GM21360 (cell line): Measurements from ENCODE around the gene PRKAR2B.
"Not testable (repeated sequence)": the region's sequence is repeated elsewhere in the genome, so short reads cannot be mapped to it uniquely, and the experiment has no call there.

Experiments used
- ATAC-seq: cut with Tn5 transposase; IDR thresholded peaks from one replicate; pipeline ENCODE4 v1.9.1; 2021; ENCODE audit warnings: mild to moderate bottlenecking, moderate library complexity; ENCODE audit not compliant: unreplicated experiment

PRKAR2B gene

DNA sequence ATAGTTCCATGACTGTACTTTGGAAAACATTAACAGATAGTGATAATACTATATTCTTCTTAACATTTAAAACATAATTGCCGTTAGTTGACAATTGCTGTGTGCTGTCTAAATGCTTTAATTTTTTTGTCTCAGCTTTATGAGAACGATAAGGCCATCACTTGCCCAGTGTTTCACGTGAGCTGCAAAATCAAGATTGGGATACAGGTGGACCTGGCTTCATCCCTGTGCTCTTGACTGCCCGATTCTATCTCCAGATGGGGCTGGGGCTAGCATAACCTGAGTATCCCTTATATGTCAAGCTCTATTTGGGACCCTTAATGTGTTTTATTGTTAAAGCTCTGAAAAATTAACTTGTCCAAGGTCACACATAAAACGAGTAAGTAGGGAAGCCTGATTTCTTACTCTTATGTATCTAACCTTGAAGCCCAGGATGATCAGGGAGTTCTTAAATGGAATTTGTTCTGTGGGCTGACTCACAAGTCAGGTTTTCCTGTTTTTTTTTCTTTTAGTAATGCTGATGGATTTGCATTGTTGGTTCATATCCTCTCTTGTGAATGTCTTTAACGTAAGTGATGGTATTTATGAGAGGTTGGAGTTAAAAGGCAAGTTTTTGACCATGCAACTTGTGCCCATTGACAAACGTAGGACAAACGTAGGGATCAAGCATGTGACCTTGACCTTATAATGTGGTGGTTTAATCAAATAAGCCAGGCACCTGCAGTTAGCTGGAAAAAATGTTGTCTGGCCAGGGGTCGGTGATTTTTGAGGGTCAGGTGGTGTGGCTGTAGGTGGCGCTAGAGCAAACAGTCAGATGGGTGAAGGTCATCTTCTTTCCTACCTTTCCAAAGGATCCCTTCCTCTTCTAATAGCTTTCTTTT lies 3.6 kb downstream of the PRKAR2B start:
- ATAC-seq = no peak

DNA sequence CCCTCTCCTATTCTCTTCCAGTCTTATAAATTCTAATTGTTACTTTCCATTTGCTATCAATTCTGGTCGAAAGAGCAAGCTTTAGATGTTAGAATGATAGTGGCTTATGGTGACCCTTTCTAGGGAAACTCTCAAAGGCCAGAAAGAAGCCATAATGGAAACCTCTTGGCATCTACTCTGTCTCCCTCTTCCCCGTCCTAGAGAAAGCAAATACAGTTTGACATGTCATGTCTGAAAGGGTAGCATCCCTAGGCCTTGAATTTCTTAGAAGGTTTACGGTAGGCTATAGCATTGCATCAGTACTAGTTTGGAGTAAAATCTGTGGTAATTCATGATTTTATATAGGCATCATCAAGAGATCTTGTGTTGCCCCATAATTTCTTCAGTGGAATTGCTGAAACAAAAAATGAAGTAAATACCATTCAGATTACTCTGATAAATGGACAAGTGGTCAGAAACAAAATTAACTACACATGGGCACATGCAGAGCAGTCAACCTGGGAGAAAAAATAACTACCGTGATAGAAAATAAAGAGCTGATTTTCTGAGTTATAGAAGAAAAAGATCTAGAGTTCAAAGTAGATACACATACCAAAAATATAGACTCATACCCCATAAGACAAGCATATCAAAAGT lies 4.4 kb downstream of the PRKAR2B start:
- no peak for ATAC-seq

DNA sequence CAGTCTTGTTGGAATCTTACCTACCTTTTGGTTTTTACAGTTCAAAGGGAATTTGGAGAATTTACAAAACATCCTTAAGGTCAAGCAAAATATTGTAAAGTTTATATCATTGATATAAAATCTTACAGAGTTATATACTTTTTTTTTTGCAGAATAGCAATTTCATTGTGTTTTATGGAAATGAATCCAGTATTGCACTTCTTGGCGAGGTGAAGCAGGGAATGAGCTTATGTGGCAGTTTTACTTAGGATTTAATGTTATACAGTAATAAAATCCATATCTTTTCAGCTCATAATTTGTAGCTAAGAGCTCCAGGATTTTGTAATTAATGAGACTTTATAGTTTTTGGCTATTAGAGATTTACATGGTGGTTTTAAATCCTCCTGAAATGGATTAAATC lies 5.0 kb downstream of the PRKAR2B start:
- ATAC-seq = no peak

DNA sequence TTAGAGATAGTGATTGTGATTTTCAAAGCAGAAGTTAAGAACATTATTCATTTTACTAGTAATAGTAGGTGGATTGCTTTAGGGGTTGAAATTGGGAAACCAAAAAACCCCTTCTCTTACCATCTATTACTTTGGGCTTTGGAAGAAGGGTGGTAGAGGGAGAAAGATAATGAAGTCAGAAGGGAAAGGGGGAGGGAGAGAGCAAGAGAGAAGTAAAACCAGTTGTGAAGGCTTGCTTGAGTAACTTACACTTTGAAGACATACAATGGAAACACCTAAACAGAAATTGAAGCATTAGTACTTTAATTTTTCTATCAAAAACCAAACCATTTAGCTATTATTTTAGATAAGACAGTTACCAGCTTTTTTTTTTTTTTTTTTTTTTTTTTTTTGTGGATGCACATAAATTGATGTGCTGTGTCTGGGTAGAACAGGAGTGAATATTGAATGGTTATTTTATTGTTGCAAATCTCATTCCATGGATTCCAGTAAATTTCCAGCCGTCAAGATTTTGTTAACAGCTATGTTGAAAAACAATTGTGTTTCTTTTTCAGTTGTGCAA lies 5.5 kb downstream of the PRKAR2B start:
- no peak for ATAC-seq

DNA sequence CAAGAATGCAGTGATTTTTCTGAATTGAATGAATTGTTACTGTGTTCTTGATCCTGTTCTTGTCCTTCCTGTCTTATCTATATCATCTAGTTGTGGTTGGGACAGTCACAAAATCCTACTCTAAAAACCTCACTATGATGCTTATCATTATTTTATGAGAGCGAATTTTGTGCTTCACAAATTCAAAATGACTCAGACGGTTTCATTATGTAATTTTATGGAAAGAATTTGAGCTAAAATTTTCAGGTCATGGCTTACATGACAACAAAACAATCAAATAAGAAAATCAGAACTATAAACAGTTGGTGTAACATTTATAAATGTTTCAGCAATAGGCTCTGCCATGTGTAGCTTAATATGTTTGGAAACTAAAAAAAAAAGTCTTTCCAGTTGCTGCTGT lies 6.9 kb downstream of the PRKAR2B start:
- ATAC-seq = no peak

DNA sequence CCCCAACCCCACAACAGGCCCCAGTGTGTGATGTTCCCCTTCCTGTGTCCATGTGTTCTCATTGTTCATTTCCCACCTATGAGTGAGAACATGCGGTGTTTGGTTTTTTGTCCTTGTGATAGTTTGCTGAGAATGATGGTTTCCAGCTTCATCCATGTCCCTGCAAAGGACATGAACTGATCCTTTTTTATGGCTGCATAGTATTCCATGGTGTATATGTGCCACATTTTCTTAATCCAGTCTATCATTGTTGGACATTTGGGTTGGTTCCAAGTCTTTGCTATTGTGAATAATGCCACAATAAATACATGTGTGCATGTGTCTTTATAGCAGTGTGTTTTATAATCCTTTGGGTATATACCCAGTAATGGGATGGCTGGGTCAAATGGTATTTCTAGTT lies 10.5 kb downstream of the PRKAR2B start:
- not testable (repeated sequence) for ATAC-seq

DNA sequence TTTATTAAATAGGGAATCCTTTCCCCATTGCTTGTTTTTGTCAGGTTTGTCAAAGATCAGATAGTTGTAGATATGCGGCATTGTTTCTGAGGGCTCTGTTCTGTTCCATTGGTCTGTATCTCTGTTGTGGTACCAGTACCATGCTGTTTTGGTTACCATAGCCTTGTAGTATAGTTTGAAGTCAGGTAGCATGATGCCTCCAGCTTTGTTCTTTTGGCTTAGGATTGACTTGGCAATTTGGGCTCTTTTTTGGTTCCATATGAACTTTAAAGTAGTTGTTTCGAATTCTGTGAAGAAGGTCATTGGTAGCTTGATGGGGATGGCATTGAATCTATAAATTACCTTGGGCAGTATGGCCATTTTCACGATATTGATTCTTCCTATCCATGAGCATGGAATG lies 11.6 kb downstream of the PRKAR2B start:
- ATAC-seq = not testable (repeated sequence)

DNA sequence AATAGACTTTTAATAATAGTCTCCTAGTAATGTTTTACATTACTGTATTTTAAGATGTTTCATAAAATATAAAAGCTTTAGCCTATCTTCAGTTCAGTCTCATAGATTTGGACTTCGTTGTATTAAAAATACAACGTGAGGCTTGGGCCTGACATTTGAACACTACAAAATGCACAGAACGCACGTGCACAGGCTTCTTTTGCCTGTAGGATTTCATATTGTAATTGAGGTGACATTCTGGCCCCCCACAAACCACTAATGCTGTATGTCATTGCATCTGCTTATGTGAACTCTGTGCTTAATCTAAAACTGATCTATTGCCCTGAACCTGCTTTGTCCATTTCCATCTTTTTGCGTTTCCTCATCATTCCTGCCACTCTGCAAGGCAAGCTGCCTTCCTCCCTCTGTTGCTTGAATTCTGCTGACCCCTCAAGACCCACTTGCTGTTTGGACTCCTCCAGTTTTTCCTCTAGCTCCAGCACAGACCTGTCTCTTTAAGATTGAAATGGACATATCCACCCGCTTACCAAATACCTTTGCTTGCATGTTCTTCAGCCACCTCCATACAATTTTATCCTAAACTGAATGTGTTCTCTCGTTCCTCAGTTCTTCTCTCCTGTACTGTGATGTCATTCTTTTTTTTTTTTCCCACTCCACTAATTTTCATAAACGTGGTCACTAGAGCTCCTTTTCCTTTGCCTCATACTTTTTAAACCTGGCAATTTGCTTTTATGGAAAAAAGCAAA lies 12.4 kb downstream of the PRKAR2B start:
- no peak for ATAC-seq

DNA sequence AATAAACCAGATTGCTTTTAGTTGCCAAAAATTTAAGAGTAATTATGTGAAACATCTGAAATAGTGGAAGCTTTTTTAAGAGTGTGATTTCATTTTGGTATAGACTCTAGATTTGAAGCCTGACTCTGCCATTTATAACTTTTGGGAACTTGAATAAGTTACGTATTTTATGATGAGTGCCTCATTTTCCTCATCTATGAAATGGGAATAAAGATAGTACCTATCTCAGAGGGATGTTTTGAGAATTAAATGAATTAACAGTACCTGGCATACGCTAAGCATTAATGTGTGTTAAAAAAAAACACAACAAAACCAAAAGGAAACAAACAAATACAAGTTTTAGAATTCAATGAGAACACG lies 12.9 kb downstream of the PRKAR2B start:
- ATAC-seq = no peak

DNA sequence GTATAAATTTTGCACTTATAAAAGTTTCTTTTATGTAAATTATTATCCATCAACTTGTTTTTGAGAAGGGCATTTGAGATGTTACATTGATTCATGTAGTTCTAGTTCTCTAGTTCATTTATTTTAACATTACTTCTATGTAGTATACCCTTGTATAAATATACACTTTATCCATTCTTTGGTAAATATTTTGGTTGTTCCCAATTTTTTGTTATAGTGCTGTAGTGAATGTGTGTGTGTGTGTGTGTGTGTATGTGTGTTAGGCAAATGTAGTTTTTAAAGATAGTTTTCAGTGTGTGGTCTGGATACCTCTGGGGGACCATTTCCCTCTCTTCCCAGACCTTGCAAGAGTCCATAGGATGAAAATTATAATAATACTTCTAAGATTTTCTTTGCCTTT lies 15.0 kb downstream of the PRKAR2B start:
- no peak for ATAC-seq

DNA sequence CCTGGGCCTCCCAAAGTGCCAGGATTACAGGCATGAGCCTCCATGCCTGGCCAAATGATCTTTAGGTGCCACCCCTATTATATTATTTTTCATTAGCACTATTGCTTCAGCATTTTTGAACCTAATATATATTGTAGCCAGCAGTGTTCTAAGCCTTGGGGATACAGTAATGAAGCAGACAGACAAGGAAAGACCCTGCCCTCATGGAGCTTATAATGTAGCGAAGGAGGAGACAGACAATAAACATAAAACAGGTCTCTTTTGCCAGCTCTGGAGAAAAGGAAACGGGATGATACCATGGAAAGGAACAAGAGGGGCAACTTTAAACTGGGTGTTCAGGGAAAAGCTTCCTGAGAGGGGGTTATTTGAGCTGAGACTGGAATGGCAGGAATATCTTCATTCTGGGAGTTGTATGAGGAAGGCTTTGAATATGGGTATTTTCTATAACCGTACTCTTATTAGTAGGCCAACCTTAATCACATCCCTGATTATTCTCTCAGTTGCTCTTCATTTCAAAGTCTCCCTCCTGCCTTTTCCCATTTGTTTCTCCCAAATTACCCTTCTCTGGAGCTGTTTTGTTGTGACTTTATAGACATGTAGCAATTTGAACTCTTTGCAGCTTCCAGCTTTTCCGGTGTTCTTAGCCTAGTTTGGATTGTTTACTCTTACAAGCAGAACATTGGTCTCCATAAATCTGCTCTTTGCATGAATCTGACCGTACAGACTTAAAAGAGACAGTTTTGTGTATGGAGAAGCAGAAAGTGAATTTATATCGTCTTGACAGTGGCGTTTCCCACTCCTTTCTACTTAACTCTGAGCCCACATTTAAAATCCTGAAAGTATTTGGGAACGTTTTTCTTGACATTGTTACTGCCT lies 19.0 kb downstream of the PRKAR2B start:
- ATAC-seq = no peak

DNA sequence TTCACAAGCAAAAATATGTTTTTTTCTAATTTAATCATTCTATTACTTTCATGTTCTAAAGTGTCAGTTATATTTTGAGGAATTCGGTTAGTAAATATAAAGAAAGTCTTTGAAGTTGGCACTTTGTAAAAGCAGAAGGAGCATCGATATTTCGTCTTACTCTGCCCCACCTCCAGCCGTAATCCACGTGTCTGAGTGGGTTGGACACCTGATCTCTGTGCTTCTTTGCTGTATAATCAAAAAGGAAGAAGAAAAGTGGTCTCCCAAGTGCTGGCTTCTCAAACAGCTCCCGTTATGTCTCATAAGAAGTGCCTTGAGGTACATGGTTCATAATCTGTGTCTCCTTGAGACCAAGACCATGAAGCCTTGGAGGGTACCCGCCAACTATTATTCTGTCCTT lies 19.8 kb downstream of the PRKAR2B start:
- no peak for ATAC-seq

DNA sequence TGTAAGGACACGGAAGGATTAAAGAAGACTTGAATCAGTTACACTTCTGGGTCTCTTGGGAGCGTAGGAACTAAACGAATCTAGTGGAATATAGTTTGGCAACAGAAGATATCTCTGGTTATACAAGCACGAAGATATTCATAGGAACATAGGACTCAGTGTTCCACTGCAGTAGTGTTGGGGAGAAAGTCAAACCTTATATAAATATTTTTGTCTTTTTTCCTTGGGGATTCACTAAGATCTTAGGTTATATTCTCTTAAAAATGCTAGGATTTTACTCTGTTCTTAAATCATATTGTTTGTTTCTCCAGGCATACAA lies 21.4 kb downstream of the PRKAR2B start:
- ATAC-seq = no peak

DNA sequence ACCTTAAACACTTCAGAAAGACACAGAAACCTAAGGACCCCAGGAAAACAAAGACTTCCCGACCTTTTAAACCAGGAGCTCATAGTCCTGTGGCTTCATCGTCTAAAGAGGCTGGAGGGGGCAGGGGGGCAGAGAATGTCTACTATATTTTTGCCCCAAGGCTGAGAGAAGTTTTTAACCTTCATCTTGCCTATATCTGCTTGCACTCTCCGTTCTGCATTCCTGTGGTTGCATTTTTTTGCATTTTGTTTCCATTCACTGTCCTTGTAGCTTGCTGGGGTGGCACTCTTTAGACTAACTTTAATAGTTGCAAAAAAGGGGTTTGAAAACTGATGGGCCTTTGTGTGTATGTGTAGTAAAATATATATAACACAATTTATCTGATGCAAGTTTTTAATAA lies 23.7 kb downstream of the PRKAR2B start:
- no peak for ATAC-seq

DNA sequence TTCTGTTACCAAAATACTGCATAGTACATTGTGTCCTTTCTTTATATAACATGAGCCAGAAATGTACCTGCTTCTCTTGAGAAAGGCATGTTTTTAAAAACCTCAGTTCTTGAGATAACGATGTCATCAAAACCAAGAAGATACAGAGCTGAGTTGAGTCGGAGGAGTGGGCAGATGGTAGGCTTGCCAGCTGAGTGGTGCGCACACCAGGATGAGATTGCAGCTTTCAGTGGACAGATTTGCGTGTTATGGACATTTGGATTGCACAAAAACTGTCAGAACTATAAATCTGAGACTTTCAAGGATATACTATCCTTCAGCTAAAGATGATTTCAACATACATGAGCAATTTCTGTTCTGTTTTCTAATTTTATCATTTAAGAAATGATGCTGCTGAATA lies 25.0 kb downstream of the PRKAR2B start:
- ATAC-seq = no peak

DNA sequence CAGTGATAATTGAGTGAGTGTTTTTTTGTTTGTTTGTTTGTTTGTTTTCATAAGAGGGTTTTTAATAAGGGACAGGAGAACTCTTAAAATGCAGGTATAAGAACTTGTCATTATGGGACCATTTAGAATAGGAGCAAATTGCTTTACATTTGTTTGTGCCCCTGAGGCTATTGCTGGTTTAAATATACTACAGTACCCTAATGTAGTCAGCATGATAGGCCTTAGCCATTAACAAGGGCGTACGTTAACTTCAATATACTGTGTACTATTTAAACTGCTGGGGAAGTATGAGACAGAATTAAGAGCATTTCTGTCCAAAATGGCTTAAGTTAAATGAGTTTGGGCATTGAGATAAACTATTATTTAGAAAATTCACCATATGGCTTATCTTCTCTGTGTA lies 26.2 kb downstream of the PRKAR2B start:
- ATAC-seq = no peak

DNA sequence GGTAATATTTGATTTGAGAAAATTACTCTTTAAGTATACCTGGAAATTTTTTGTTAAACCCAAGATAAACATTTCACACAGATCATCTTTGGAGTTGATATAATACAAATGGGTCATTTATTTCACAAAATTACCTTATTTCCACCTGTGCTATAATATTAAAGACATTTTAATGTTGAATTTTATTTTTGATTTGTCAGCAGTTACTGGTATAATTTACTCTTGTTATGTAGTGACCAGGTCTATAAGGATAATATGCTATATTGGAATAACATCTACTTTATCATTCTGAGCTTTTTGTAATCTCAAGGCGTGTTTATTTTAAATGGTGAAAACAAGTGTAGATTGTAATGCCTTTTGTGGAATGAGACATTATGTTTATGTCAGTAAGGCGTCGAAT lies 26.6 kb downstream of the PRKAR2B start:
- no peak for ATAC-seq

DNA sequence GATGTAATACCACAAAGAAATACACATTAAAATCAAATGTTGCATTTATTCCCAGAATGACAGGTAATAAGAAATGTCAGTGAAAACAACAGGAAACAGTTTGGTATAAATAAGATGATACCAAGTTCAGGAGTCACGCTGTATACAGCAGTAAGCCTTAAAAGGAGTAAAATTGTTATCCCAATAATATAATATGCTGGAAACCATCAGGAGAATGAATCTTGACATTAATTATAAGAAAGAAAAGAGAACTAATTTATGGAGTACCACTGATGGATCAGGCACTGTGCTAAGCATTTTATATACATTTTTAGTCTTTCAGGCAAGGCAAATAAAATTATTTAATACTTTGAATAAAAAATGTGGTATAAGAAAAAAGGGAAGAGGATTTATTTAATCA lies 27.6 kb downstream of the PRKAR2B start:
- no peak for ATAC-seq

DNA sequence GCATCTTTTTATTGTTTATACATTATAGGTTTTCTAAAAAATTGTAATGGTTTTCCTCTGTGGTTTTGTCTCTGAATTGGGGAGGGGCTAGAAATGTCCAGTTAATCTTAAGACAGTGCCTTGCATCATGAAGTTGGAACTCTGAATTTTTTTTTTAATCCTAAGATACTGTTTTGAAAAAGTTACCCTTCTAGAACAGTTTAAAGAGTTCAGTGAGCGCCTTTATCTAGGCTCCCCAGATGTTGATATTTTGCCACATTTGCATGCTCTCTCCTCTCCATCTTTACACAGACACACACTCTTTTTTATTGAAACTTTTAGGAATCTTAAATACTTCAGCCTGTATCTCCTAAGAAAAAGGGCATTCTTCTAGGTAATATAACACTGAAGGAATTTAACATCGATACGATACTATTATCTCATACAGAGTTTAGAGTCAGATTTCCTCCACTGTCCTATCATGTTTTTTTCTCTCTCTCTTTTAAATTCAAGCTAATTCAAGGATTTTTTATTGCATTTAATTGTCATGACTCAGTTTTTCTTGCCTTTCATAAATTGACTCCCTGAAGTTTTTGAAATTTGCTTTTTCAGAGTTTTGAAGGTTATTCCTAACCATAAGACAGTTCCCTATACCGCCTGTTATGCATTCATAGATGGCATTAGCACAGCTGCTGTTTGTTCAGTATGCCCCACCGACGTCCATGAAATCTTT lies 31.5 kb downstream of the PRKAR2B start:
- ATAC-seq = no peak
